HepG2 (cell line): ENCODE data around the gene PRKCE. TPM values are rescaled to one million over a fixed set of nuclear protein-coding genes. Genes with fewer than 3 reads are reported as not detected.

Source experiments
- ATAC-seq: fragments of 200-7000 bp; cut with Tn5 transposase; 3 replicates; pipeline ENCODE4 v1.9.1; 2020; ENCODE audit warnings: mild to moderate bottlenecking, moderate library complexity
- BruUV-seq: library from RNA; stranded (reverse); fragments of 400-500 nt; replicated peaks from 2 replicates; lab custom pipeline; 2021; lab: Mats Ljungman, UMichigan
- CTCF ChIA-PET: fragments of 300-600 bp; formaldehyde crosslinking; extraction: SDS; loops from one replicate; lab custom pipeline; 2021; ENCODE audit warnings: low total read pairs, inconsistent platforms, low intra/inter-chr PET ratio; lab: Yijun Ruan, JAX
- POLR2A ChIA-PET: fragments of 350-600 bp; sonication (Branson Sonifier 250); formaldehyde crosslinking; loops from one replicate; lab custom pipeline; 2020; ENCODE audit warnings: antibody characterized with exemption, inconsistent platforms; lab: Yijun Ruan, JAX
- DNase-seq: peaks from one replicate; pipeline ENCODE4 v3.0.0-alpha.2; 2015; ENCODE audit warnings: low spot score
- FAIRE-seq: peaks from 3 replicates; lab custom pipeline; 2011; peaks lifted over from hg19 to GRCh38; lab: Jason Lieb, UNC
- H2AFZ ChIP-seq: one replicate; pipeline ENCODE4 v1.6.1; 2011; ENCODE audit warnings: low read length, inconsistent platforms
- H3K27ac ChIP-seq: fragments of 300-600 bp; 3 replicates; pipeline ENCODE4 v1.8.0; 2011; ENCODE audit warnings: mixed run types, mild to moderate bottlenecking, mixed read lengths, low read length, inconsistent platforms; ENCODE audit not compliant: insufficient read depth; ENCODE audit errors: extremely low read length
- H3K27me3 ChIP-seq, 2 experiments: fragments of 200-600 bp in 1 of 2; 2 replicates in 1 of 2; 3 replicates in 1 of 2; pipeline versions ENCODE4 v1.6.0 to v1.8.0; 2011; ENCODE audit warnings: low read length in 2 of 2, mild to moderate bottlenecking in 2 of 2, moderate library complexity in 2 of 2, inconsistent platforms in 1 of 2; ENCODE audit not compliant: insufficient read depth in 2 of 2, control insufficient read depth in 1 of 2
- H3K36me3 ChIP-seq, 2 experiments: fragments of 200-600 bp in 1 of 2; replicated peaks in 1 of 2; 2 replicates in 1 of 2; 3 replicates in 1 of 2; pipeline versions ENCODE4 v1.5.1 to v1.8.0; 2011; ENCODE audit warnings: low read length in 2 of 2, inconsistent platforms in 1 of 2; ENCODE audit not compliant: insufficient read depth in 2 of 2, control insufficient read depth in 1 of 2
- H3K4me1 ChIP-seq: 2 replicates; pipeline ENCODE4 v1.5.1; 2012; ENCODE audit warnings: low read length, inconsistent platforms; ENCODE audit not compliant: insufficient read depth
- H3K4me2 ChIP-seq: 2 replicates; pipeline ENCODE4 v1.6.0; 2011; ENCODE audit warnings: low read depth, low read length, inconsistent platforms
- H3K4me3 ChIP-seq, 3 experiments: fragments of 200-600 bp in 1 of 3; sonication (generic), shearing (Covaris generic) in 1 of 3; replicated peaks in 1 of 3; 2 replicates each; pipeline ENCODE4 v1.5.1; 2011 to 2016; ENCODE audit warnings: low read length in 3 of 3, inconsistent platforms in 2 of 3, low read depth in 2 of 3, mild to moderate bottlenecking in 2 of 3, control low read depth in 1 of 3, mixed read lengths in 1 of 3; ENCODE audit not compliant: insufficient read depth in 1 of 3
- H3K79me2 ChIP-seq: one replicate; pipeline ENCODE4 v1.6.1; 2011; ENCODE audit warnings: low read length, inconsistent platforms; ENCODE audit not compliant: insufficient read depth
- H3K9ac ChIP-seq: 2 replicates; pipeline ENCODE4 v1.6.0; 2011; ENCODE audit warnings: mild to moderate bottlenecking, low read depth, low read length, inconsistent platforms; ENCODE audit not compliant: insufficient read depth
- H3K9me3 ChIP-seq: 2 replicates; pipeline ENCODE4 v1.5.1; 2012; ENCODE audit warnings: mild to moderate bottlenecking, low read length
- H4K20me1 ChIP-seq: 2 replicates; pipeline ENCODE4 v1.6.0; 2011; ENCODE audit warnings: inconsistent platforms, mild to moderate bottlenecking, low read length, moderate library complexity; ENCODE audit not compliant: insufficient read depth
- E2F1 ChIP-seq: sonication (generic); formaldehyde crosslinking; IDR thresholded peaks from 2 replicates; pipeline ENCODE4 v1.5.0; 2020; ENCODE audit warnings: missing genetic modification reagents
- HMG20A ChIP-seq: IDR thresholded peaks from 2 replicates; pipeline ENCODE4 v1.6.1; 2016; ENCODE audit warnings: borderline replicate concordance
- MBD4 ChIP-seq: IDR thresholded peaks from 2 replicates; pipeline ENCODE4 v1.6.1; 2012; ENCODE audit warnings: low read length, inconsistent platforms, borderline replicate concordance
- PHF8 ChIP-seq: sonication (generic); formaldehyde crosslinking; IDR thresholded peaks from 2 replicates; pipeline ENCODE4 v1.5.0; 2020; ENCODE audit warnings: missing genetic modification reagents
- RFXAP ChIP-seq: sonication (generic); formaldehyde crosslinking; IDR thresholded peaks from 2 replicates; pipeline ENCODE4 v1.4.0; 2020; ENCODE audit warnings: missing genetic modification reagents, borderline replicate concordance
- SP2 ChIP-seq: sonication (generic); formaldehyde crosslinking; IDR thresholded peaks from 2 replicates; pipeline ENCODE4 v1.5.1; 2020; ENCODE audit warnings: mild to moderate bottlenecking, missing genetic modification reagents
- ZNF101 ChIP-seq: sonication (generic); formaldehyde crosslinking; IDR thresholded peaks from 2 replicates; pipeline ENCODE4 v1.4.0; 2020; ENCODE audit warnings: mild to moderate bottlenecking, low read depth, missing genetic modification reagents, borderline replicate concordance
- ZNF17 ChIP-seq: sonication (generic); formaldehyde crosslinking; IDR thresholded peaks from 2 replicates; pipeline ENCODE4 v1.5.0; 2020; ENCODE audit warnings: mild to moderate bottlenecking, missing genetic modification reagents
- WGBS: methylation state at CpG from one replicate; pipeline ENCODE4 v1.1.6; 2017; ENCODE audit warnings: low lambda C conversion rate; 5-methylcytosine and 5-hydroxymethylcytosine counted together
- in situ Hi-C: cut with HindIII; loops from 2 replicates; pipeline ENCODE4 v1.10.0; 2017; ENCODE audit warnings: low pct_unique_long_range_greater_than_20kb; ENCODE audit not compliant: extremely low pct_ligation_motif_present
- intact Hi-C: fragments of 100-400 bp; cut with micrococcal nuclease; formaldehyde crosslinking; loops from one replicate; pipeline ENCODE4 v1.10.0; 2022; ENCODE audit not compliant: unreplicated experiment
- polyA plus RNA-seq, 8 experiments: library from polyadenylated mRNA; depleted of rRNA in 3 of 8; stranded (reverse) in 7 of 8; unstranded in 1 of 8; fragments of >200 nt; fragmentation: Illumina TruSeq in 4 of 8; extraction: Trizol in 4 of 8; gene quantifications; 2 replicates each; pipeline versions ENCODE4 v1.2.1 to v1.2.3, GENCODE V29; 2011 to 2016; ENCODE audit warnings: low read depth in 4 of 8, missing spikeins in 1 of 8, mixed read lengths in 1 of 8; ENCODE audit not compliant: insufficient read depth in 1 of 8
- total RNA-seq, 5 experiments: library from RNA; depleted of rRNA; stranded (reverse); fragments of >200 nt; fragmentation: Illumina TruSeq; extraction: Trizol; gene quantifications; 2 replicates each; pipeline ENCODE4 v1.2.3, GENCODE V29; 2016; ENCODE audit warnings: low read depth in 1 of 5
- TF ChIP-seq, protein P1 (sequence below): sonication (generic); formaldehyde crosslinking; IDR thresholded peaks from 2 replicates; pipeline ENCODE4 v1.8.0; 2022; ENCODE audit warnings: missing genetic modification reagents, mild to moderate bottlenecking, inconsistent platforms, borderline replicate concordance
- TF ChIP-seq, protein P2 (sequence below): IDR thresholded peaks from 2 replicates; pipeline ENCODE4 v1.6.1; 2016; ENCODE audit warnings: missing compliant biosample characterization, missing genetic modification reagents, borderline replicate concordance

The PRKCE gene
- total and polyA plus RNA-seq, 2 of the 13 experiments (the other 11 are each of a cell fraction or from before 2014, with no cell fraction given) = 1.0 to 3.9 TPM

DNA sequence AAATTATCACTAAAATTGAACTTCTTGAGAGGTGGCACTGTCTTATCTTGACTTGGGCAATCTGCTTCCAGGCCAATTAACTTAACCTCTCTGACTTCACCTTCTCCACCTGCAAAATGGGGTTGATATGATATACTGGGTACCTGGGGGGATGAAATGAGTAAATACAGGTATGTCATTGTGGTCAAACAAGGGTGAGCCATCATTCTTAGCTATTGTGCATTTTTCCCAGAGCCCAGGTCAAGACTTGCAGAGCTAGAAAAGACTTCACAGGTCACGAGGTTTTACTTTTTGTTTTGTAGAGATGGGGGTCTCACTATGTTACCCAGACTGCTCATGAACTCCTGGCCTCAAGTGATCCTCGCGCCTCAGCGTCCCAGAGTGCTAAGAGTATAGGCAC lies 145.0 kb downstream of the PRKCE start:
- ChIA-PET CTCF (no interaction called here), POLR2A (no interaction called here)
- Histone ChIP-seq H2AFZ (no peak overlapping the region), H3K9me3 (no peaks in the 10 kb centered on the region), H3K27ac (no peak overlapping the region), H3K4me3 (no peak overlapping the region), H3K4me2 (no peak overlapping the region), H3K9ac (no peak overlapping the region), H3K79me2 (no peaks in the 10 kb centered on the region), H3K36me3 (no peaks in the 10 kb centered on the region), H4K20me1 (no peaks in the 10 kb centered on the region), H3K4me1 (peaks cover 15% of the 10 kb centered on the region), H3K27me3 (no peaks in the 10 kb centered on the region; a peak in 1 of 5 replicates)
- DNase-seq = no peak
- no peak for ATAC-seq
- BruUV-seq = no TSS peak
- FAIRE-seq = no peak
- intact Hi-C loops (no loop called here), in situ Hi-C loops (no loop called here)
- WGBS = 77% methylated on average over 4 of the region's 4 CpGs
- TF ChIP-seq SP2 (no peak), ZNF101 (CRISPR knock-in tag) (no peak), MBD4 (no peak), PHF8 (CRISPR knock-in tag) (no peak), ZNF17 (CRISPR knock-in tag) (no peak), HMG20A (CRISPR knock-in tag) (no peak), RFXAP (no peak), E2F1 (CRISPR knock-in tag) (no peak)
- TF ChIP-seq, protein P1, sequence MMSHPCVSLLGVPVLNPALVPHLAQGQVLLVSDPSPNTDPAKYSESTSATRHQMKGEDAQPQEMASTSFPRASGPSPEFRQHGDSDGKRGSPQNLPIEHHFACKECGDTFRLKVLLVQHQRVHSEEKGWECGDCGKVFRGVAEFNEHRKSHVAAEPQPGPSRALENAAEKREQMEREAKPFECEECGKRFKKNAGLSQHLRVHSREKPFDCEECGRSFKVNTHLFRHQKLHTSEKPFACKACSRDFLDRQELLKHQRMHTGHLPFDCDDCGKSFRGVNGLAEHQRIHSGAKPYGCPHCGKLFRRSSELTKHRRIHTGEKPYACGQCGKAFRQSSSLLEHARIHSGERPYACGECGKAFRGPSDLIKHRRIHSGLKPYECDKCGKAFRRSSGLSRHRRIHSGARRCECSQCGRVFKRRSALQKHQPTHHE (CRISPR knock-in tag) = no peak
- TF ChIP-seq, protein P2, sequence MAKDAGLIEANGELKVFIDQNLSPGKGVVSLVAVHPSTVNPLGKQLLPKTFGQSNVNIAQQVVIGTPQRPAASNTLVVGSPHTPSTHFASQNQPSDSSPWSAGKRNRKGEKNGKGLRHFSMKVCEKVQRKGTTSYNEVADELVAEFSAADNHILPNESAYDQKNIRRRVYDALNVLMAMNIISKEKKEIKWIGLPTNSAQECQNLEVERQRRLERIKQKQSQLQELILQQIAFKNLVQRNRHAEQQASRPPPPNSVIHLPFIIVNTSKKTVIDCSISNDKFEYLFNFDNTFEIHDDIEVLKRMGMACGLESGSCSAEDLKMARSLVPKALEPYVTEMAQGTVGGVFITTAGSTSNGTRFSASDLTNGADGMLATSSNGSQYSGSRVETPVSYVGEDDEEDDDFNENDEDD (CRISPR knock-in tag) = no peak
